ENCODE data around the gene EDEM2.
"Not testable (repeated sequence)": the region's sequence is repeated elsewhere in the genome, so short reads cannot be mapped to it uniquely, and the experiment has no call there.

EDEM2 gene

DNA sequence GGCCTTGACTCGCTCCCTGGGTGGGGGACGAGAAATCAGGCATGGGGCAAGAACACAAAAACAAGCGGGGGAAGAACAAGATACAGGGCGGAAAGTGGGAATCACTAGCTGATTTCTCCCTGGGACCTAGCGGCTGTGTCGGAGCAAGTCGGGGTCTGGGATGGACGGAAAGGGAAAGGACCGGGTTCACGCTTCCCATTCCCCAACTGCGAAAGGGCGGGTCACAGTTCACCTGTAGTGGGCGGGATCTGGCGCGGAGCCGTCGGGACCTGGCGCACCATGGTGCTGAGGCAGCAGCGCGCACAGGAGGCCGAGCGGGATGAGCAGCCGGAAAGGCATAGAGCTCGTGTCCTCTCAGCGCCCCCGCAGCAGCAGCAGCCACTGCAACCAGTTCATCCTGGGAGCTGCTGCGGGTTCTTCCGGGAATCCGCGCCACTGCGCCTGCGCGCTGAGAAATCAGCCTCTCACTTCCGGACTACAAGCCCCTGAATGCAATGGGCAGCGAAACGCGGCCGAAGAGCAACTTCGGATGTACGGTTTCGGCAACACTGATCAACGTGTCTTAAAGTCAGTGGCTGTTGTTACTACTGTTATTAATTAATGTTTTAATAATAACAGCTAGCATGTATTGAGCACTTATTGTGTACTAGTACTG is at the start of gene EDEM2:
Gene EDEM2 (minus strand): TSS at position 417 of the 655 bp plus-strand sequence. CDS start 78 bp downstream, at position 339.
- TF ChIP-seq, protein P1, sequence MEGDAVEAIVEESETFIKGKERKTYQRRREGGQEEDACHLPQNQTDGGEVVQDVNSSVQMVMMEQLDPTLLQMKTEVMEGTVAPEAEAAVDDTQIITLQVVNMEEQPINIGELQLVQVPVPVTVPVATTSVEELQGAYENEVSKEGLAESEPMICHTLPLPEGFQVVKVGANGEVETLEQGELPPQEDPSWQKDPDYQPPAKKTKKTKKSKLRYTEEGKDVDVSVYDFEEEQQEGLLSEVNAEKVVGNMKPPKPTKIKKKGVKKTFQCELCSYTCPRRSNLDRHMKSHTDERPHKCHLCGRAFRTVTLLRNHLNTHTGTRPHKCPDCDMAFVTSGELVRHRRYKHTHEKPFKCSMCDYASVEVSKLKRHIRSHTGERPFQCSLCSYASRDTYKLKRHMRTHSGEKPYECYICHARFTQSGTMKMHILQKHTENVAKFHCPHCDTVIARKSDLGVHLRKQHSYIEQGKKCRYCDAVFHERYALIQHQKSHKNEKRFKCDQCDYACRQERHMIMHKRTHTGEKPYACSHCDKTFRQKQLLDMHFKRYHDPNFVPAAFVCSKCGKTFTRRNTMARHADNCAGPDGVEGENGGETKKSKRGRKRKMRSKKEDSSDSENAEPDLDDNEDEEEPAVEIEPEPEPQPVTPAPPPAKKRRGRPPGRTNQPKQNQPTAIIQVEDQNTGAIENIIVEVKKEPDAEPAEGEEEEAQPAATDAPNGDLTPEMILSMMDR (IDR thresholded peaks at IDR 0.05; ENCODE audit: low read depth, low read length) = peak; percentile 27; the same call in 1 of the 2 replicates
- DNase-seq = peak; percentile 96
- Histone ChIP-seq H3K27me3 (ENCODE audit: insufficient read depth, low read depth, severe bottlenecking) (no peaks in the 10 kb centered on the region), H3K4me3 (ENCODE audit: low read depth, low read length) (peak within 1 kb of the TSS; percentile 81), H3K36me3 (no peaks in the 10 kb centered on the region), H3K9me3 (ENCODE audit: severe bottlenecking) (no peaks in the 10 kb centered on the region), H3K27ac (peak within 1 kb of the TSS; percentile 35)

- Histone ChIP-seq H3K4me3 (ENCODE audit: low read depth, low read length) (no peak overlapping the region), H3K27ac (no peak overlapping the region), H3K36me3 (no peaks in the 10 kb centered on the region), H3K9me3 (ENCODE audit: severe bottlenecking) (peaks cover 22% of the 10 kb centered on the region), H3K27me3 (ENCODE audit: insufficient read depth, low read depth, severe bottlenecking) (no peaks in the 10 kb centered on the region)
- DNase-seq = no peak
- TF ChIP-seq, protein P1 (IDR thresholded peaks at IDR 0.05; ENCODE audit: low read depth, low read length) = no peak
Observed at GRCh38 chr20:35196313-35196712, 49.2 kb upstream of the EDEM2 start.

GRCh38 chr20:35193031-35193791 is 46.1 kb upstream of the EDEM2 start:
- not testable (repeated sequence) for H3K4me3 ChIP-seq (ENCODE audit: low read depth, low read length); H3K36me3 ChIP-seq; H3K27ac ChIP-seq; DNase-seq; H3K27me3 ChIP-seq (ENCODE audit: insufficient read depth, low read depth, severe bottlenecking)
- H3K9me3 ChIP-seq (ENCODE audit: severe bottlenecking) = peaks cover 17% of the 10 kb centered on the region

- H3K27ac ChIP-seq = no peak overlapping the region
Observed at GRCh38 chr20:35192118-35192872, 45.2 kb upstream of the EDEM2 start.

GRCh38 chr20:35191419-35192117 is 44.4 kb upstream of the EDEM2 start:
- H3K4me3 ChIP-seq (ENCODE audit: low read depth, low read length) = no peak overlapping the region
- no peak for DNase-seq
- no peak overlapping the region for H3K27ac ChIP-seq
- H3K27me3 ChIP-seq (ENCODE audit: insufficient read depth, low read depth, severe bottlenecking) = no peaks in the 10 kb centered on the region
- H3K9me3 ChIP-seq (ENCODE audit: severe bottlenecking) = peaks cover 7% of the 10 kb centered on the region
- H3K36me3 ChIP-seq = no peaks in the 10 kb centered on the region
- TF ChIP-seq, protein P1 (IDR thresholded peaks at IDR 0.05; ENCODE audit: low read depth, low read length) = no peak

More at GRCh38 chr20:35192118-35192872, 45.2 kb upstream of the EDEM2 start:
- no peak overlapping the region for H3K4me3 ChIP-seq (ENCODE audit: low read depth, low read length)
- no peak for DNase-seq
- peaks cover 14% of the 10 kb centered on the region for H3K9me3 ChIP-seq (ENCODE audit: severe bottlenecking)
- no peaks in the 10 kb centered on the region for H3K36me3 ChIP-seq
- TF ChIP-seq, protein P1 (IDR thresholded peaks at IDR 0.05; ENCODE audit: low read depth, low read length) = no peak
- H3K27me3 ChIP-seq (ENCODE audit: insufficient read depth, low read depth, severe bottlenecking) = no peaks in the 10 kb centered on the region
